K562 (cell line): ENCODE results near the gene CLIC1. TPM values are rescaled to one million over a fixed set of nuclear protein-coding genes. Genes with fewer than 3 reads are reported as not detected.

ENCODE experiments used
- CBX1 ChIP-seq: sonication (generic); IDR thresholded peaks from 2 replicates; pipeline ENCODE4 v1.6.1; 2016; ENCODE audit warnings: antibody characterized with exemption, low read depth, mild to moderate bottlenecking
- CEBPB ChIP-seq: fragments of 450-650 bp; IDR thresholded peaks from 2 replicates; pipeline ENCODE4 v1.6.1; 2016; ENCODE audit warnings: missing genetic modification characterization, missing compliant biosample characterization
- CREM ChIP-seq: IDR thresholded peaks from 2 replicates; pipeline ENCODE4 v1.6.1; 2014; ENCODE audit warnings: antibody characterized with exemption, low read depth
- HMBOX1 ChIP-seq: sonication (generic); IDR thresholded peaks from 2 replicates; pipeline ENCODE4 v1.6.1; 2016
- LARP7 ChIP-seq: fragments of 450-650 bp; IDR thresholded peaks from 2 replicates; pipeline ENCODE4 v1.6.1; 2016
- MBD2 ChIP-seq: sonication (generic); IDR thresholded peaks from 2 replicates; pipeline ENCODE4 v1.6.1; 2016; ENCODE audit warnings: low read depth, borderline replicate concordance
- NFATC3 ChIP-seq: fragments of 450-650 bp; IDR thresholded peaks from 2 replicates; pipeline ENCODE4 v1.6.1; 2017; ENCODE audit warnings: mild to moderate bottlenecking
- SMAD4 ChIP-seq: fragments of 250-450 bp; sonication (Bioruptor Pico); conservative IDR thresholded peaks from 2 replicates; pipeline ENCODE4 v1.8.0; 2021; ENCODE audit warnings: inconsistent platforms, mild to moderate bottlenecking, moderate library complexity
- SMARCA4 ChIP-seq: fragments of 450-650 bp; IDR thresholded peaks from 2 replicates; pipeline ENCODE4 v1.6.1; 2016
- THRAP3 ChIP-seq: fragments of 450-650 bp; IDR thresholded peaks from 2 replicates; pipeline ENCODE4 v1.6.1; 2016; ENCODE audit warnings: mild to moderate bottlenecking, inconsistent platforms, borderline replicate concordance
- USF2 ChIP-seq: sonication (generic); formaldehyde crosslinking; IDR thresholded peaks from 2 replicates; pipeline ENCODE4 v1.5.0; 2020; ENCODE audit warnings: missing genetic modification reagents
- ZBTB1 ChIP-seq: sonication (generic); formaldehyde crosslinking; IDR thresholded peaks from 2 replicates; pipeline ENCODE4 v1.8.1; 2023; ENCODE audit warnings: missing genetic modification reagents, low read depth, mild to moderate bottlenecking, borderline replicate concordance
- ZNF23 ChIP-seq: fragments of 250-450 bp; sonication (Bioruptor Pico); IDR thresholded peaks from 2 replicates; pipeline ENCODE4 v1.4.0; 2020; ENCODE audit warnings: mild to moderate bottlenecking
- ZNF239 ChIP-seq: fragments of 250-450 bp; sonication (Bioruptor Pico); IDR thresholded peaks from 2 replicates; pipeline ENCODE4 v1.4.0; 2020; ENCODE audit warnings: mild to moderate bottlenecking
- ZNF274 ChIP-seq: IDR thresholded peaks from 2 replicates; pipeline ENCODE4 v1.6.1; 2011; ENCODE audit warnings: low read depth, mild to moderate bottlenecking, low read length, moderate library complexity, borderline replicate concordance
- ZNF551 ChIP-seq: fragments of 250-450 bp; sonication (Bioruptor Pico); IDR thresholded peaks from 2 replicates; pipeline ENCODE4 v1.5.0; 2021; ENCODE audit warnings: mild to moderate bottlenecking, moderate library complexity
- polyA plus RNA-seq, 8 experiments: library from polyadenylated mRNA; depleted of rRNA in 4 of 8; stranded (reverse) in 5 of 8; unstranded in 3 of 8; fragments of >200 nt; fragmentation: Nextera tagmentation in 2 of 8; fragmentation: Illumina TruSeq in 1 of 8; extraction: Ambion mirVana in 2 of 8; extraction: Trizol in 1 of 8; gene quantifications; 2 replicates each; pipeline versions ENCODE4 v1.2.1 to v1.2.3, GENCODE V29; 2011 to 2014; ENCODE audit warnings: inconsistent platforms in 1 of 8, missing spikeins in 1 of 8
- total RNA-seq, 7 experiments: library from RNA; depleted of rRNA in 6 of 7; stranded (reverse); fragments of >200 nt in 6 of 7; fragmentation: Illumina TruSeq in 2 of 7; extraction: Trizol in 2 of 7; gene quantifications; 2 replicates each; pipeline versions ENCODE4 v1.2.1 to v1.2.3, GENCODE V29; 2011 to 2021; ENCODE audit warnings: low replicate concordance in 1 of 7
- TF ChIP-seq, protein P1 (sequence below): sonication (generic); formaldehyde crosslinking; IDR thresholded peaks from 2 replicates; pipeline ENCODE4 v1.8.0; 2022; ENCODE audit warnings: mild to moderate bottlenecking, missing genetic modification reagents
- TF ChIP-seq, protein P2 (sequence below): fragments of 450-650 bp; IDR thresholded peaks from 2 replicates; pipeline ENCODE4 v1.6.1; 2018; ENCODE audit warnings: mild to moderate bottlenecking, low read depth; ENCODE audit not compliant: partially characterized antibody
- TF ChIP-seq, protein P3 (sequence below): sonication (generic); formaldehyde crosslinking; IDR thresholded peaks from 2 replicates; pipeline ENCODE4 v1.9.0; 2022; ENCODE audit warnings: mild to moderate bottlenecking, missing genetic modification reagents

The CLIC1 gene
- total and polyA plus RNA-seq, 9 of the 15 experiments (the other 6 are each of a cell fraction or from before 2014, with no cell fraction given), result 1,267 to 2,419 (median 1,808) TPM

- TF ChIP-seq HMBOX1 (no peak), ZNF239 (CRISPR knock-in tag) (no peak), ZNF274 (no peak), THRAP3 (no peak), NFATC3 (no peak), SMARCA4 (no peak), ZNF551 (CRISPR knock-in tag) (no peak), MBD2 (no peak), CREM (no peak), CBX1 (no peak), LARP7 (peak; percentile 91), ZBTB1 (no peak), USF2 (CRISPR knock-in tag) (no peak), ZNF23 (CRISPR knock-in tag) (no peak), SMAD4 (no peak), CEBPB (0 out of 2 replicates have a peak, but pooled peaks have one; percentile 16)
- TF ChIP-seq, protein P1, sequence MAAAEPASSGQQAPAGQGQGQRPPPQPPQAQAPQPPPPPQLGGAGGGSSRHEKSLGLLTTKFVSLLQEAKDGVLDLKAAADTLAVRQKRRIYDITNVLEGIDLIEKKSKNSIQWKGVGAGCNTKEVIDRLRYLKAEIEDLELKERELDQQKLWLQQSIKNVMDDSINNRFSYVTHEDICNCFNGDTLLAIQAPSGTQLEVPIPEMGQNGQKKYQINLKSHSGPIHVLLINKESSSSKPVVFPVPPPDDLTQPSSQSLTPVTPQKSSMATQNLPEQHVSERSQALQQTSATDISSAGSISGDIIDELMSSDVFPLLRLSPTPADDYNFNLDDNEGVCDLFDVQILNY, result no peak
- TF ChIP-seq, protein P2, sequence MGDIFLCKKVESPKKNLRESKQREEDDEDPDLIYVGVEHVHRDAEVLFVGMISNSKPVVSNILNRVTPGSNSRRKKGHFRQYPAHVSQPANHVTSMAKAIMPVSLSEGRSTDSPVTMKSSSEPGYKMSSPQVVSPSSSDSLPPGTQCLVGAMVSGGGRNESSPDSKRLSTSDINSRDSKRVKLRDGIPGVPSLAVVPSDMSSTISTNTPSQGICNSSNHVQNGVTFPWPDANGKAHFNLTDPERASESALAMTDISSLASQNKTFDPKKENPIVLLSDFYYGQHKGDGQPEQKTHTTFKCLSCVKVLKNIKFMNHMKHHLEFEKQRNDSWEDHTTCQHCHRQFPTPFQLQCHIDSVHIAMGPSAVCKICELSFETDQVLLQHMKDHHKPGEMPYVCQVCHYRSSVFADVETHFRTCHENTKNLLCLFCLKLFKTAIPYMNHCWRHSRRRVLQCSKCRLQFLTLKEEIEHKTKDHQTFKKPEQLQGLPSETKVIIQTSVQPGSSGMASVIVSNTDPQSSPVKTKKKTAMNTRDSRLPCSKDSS, result peak; percentile 5
- TF ChIP-seq, protein P3, sequence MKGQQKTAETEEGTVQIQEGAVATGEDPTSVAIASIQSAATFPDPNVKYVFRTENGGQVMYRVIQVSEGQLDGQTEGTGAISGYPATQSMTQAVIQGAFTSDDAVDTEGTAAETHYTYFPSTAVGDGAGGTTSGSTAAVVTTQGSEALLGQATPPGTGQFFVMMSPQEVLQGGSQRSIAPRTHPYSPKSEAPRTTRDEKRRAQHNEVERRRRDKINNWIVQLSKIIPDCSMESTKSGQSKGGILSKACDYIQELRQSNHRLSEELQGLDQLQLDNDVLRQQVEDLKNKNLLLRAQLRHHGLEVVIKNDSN (CRISPR knock-in tag), result no peak
Measured at GRCh38 chr6:31710523-31711219, 25.7 kb downstream of the CLIC1 start (continued).
